ENCODE measurements around the gene SYNGR1.

The SYNGR1 gene

DNA sequence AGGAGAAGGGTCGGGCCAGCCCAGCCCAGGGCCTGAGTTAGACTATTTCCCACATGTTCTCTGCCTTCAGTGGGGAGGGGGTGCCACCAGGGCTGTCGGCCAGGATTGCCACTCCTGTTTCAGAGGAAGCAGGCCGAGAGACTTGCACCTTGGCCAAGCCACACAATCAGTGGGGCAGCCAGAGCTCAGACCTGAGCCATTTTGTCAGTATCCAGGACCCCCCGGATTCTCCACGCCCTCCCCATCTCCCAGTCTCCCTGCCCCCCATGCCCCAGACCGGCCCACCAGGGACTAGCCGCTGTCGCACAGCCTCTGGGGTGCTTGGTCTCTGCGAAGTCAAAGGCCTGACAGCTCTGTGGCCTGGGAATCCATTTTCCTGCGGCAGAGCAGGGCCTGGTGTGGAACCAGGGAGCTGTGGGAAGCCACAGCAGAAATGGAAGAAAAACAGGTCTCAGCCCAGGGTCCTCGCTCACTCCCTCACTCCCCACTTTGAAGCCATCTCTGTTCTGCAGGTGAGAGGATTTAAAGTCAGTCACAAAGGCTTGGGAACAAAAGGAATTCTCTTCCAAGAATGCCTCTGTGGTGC is 81.5 kb downstream of the SYNGR1 start:
- Histone ChIP-seq H2AFZ (ENCODE audit: low read depth, low read length) (no peak overlapping the region), H3K4me3 (ENCODE audit: low read length) (no peak overlapping the region), H3K36me3 (ENCODE audit: insufficient read depth, low read length) (peaks cover 55% of the 10 kb centered on the region), H3K9me3 (ENCODE audit: low read length) (no peaks in the 10 kb centered on the region), H3K27me3 (ENCODE audit: insufficient read depth, low read length) (no peaks in the 10 kb centered on the region), H3K4me1 (ENCODE audit: insufficient read depth, low read length) (no peaks in the 10 kb centered on the region)

DNA sequence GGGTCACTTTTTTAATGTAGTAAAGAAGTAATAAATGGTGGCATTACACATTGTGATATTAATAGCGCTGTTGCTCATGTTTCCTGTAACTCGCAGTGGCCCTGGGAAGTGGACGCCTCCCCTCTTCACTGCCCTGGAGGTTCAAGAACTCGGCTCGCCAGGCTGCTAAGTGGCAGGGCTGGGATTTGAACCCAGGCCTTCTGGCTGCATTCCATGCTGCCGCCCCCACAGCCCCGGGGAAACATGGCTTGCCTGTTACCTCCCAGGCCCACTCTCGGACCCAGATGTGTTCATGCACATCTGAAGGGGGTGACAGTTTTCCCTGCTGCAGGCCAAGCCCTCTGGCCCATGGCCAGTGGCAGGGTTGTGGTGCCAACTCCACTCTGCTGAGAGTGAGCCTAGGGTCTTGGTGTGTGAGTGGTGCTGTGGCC is 82.0 kb downstream of the SYNGR1 start:
- no peak overlapping the region for H3K4me3 ChIP-seq (ENCODE audit: low read length)
- H3K27me3 ChIP-seq (ENCODE audit: insufficient read depth, low read length): no peaks in the 10 kb centered on the region
- H2AFZ ChIP-seq (ENCODE audit: low read depth, low read length): no peak overlapping the region
- peaks cover 50% of the 10 kb centered on the region for H3K36me3 ChIP-seq (ENCODE audit: insufficient read depth, low read length)
- H3K9me3 ChIP-seq (ENCODE audit: low read length): no peaks in the 10 kb centered on the region
- no peaks in the 10 kb centered on the region for H3K4me1 ChIP-seq (ENCODE audit: insufficient read depth, low read length)

DNA sequence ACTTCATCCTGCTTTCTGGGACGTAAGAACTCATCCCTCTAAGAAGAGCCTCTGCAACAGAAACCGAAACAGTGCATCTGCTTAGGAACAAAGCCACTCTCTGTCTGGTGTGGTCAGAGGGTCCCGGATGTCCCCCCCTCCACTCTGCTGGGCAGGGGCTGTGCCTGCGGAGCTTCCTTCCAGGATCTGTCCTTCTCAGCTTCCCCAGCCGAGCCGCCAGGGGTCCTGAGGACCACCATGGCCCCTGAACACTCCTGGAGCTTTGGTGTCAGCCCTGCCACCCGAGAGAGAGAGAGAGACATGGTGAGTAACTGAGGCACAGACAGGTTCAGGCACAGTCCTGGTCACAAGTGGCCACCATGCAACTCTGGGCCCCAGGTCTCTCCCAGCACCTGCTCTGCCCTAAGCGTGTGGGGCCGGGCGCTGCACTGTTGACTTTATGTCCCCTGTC is 82.6 kb downstream of the SYNGR1 start:
- Histone ChIP-seq H3K4me1 (ENCODE audit: insufficient read depth, low read length) (peaks cover 1% of the 10 kb centered on the region), H3K9me3 (ENCODE audit: low read length) (no peaks in the 10 kb centered on the region), H3K27me3 (ENCODE audit: insufficient read depth, low read length) (no peaks in the 10 kb centered on the region), H2AFZ (ENCODE audit: low read depth, low read length) (no peak overlapping the region), H3K36me3 (ENCODE audit: insufficient read depth, low read length) (peaks cover 45% of the 10 kb centered on the region), H3K4me3 (ENCODE audit: low read length) (no peak overlapping the region)

DNA sequence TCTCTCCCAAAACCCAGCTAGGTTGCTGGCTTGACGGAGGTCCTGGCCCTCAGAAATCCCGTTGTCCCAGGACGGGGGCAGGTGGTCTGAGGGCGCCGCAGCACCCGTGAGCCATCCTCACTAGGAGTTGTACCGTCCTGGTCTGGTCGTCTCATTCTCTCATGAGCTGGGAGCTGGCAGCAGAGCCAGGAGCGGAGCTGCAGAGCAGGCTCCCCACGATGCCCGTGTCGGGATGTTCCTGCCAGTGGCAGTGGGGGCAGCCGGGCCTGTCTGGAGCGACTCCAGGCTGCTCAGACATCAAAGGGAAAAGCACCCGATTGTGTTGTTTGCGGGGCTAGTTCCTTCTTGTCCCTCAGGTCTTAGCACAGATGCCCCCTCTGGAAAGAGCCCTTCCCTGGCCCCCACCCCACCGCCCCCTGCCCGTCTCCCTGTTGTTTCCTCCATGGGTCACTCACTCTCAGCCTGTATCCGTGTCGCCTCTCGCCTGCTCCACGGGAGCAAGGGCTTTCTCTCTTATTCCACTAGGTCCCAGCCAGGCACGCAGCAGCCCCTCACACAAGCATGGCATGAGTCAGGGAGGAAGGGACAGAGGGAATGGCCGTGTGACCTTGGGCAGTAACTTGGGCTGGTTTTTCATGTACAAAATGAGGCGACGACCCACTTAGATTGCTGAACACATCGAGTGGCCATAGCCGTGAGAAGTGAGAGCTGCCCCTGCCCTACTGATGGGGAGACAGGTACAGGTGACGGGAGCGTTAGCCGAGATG is 83.9 kb downstream of the SYNGR1 start:
- peaks cover 36% of the 10 kb centered on the region for H3K36me3 ChIP-seq (ENCODE audit: insufficient read depth, low read length)
- peaks cover 4% of the 10 kb centered on the region for H3K4me1 ChIP-seq (ENCODE audit: insufficient read depth, low read length)
- H2AFZ ChIP-seq (ENCODE audit: low read depth, low read length): no peak overlapping the region
- H3K9me3 ChIP-seq (ENCODE audit: low read length): no peaks in the 10 kb centered on the region
- H3K27me3 ChIP-seq (ENCODE audit: insufficient read depth, low read length): no peaks in the 10 kb centered on the region
- no peak overlapping the region for H3K4me3 ChIP-seq (ENCODE audit: low read length)

DNA sequence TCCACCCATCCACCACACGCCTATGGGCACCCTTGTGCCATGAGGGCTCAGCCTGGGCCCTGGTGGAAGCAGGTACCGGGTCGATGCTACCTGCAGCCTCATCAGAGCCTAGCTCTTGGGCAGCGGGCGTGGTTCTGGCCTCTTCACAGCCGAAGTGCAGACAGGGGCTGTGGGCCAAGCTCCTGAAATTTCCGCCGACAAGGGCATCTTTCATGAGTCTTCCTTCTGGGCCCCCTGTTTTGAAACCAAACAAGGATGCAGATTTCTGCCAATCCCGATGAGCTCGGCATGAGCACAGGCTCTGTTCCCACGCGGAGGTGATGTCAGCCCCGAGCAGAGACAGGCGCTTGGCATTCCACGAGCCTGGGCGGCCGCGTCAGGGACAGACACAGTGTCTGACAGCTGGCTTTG is 84.5 kb downstream of the SYNGR1 start:
- H3K4me1 ChIP-seq (ENCODE audit: insufficient read depth, low read length): peaks cover 4% of the 10 kb centered on the region
- H3K4me3 ChIP-seq (ENCODE audit: low read length): no peak overlapping the region
- no peaks in the 10 kb centered on the region for H3K9me3 ChIP-seq (ENCODE audit: low read length)
- no peaks in the 10 kb centered on the region for H3K27me3 ChIP-seq (ENCODE audit: insufficient read depth, low read length)
- peaks cover 32% of the 10 kb centered on the region for H3K36me3 ChIP-seq (ENCODE audit: insufficient read depth, low read length)
- H2AFZ ChIP-seq (ENCODE audit: low read depth, low read length): no peak overlapping the region

DNA sequence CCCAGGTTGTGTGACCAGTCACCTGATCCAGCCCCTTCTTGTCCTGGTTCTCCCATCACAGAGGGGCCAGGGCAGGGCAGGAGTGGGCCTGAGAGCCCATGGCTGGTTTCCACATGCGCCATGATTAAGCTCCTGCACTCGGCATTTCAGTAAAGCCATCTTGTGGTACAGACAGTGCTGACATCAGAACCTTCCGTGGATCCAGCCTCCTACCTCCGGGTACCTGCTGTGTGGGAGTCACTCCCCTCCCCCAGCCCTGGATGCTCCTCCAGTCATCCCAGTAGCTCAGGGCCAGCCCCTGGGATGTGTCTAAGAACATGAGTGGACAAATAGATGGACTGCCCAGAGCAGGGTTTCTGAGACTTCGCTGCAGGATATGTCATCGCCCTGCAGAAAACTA is 84.9 kb downstream of the SYNGR1 start:
- peaks cover 4% of the 10 kb centered on the region for H3K4me1 ChIP-seq (ENCODE audit: insufficient read depth, low read length)
- no peaks in the 10 kb centered on the region for H3K27me3 ChIP-seq (ENCODE audit: insufficient read depth, low read length)
- no peak overlapping the region for H3K4me3 ChIP-seq (ENCODE audit: low read length)
- H3K9me3 ChIP-seq (ENCODE audit: low read length): no peaks in the 10 kb centered on the region
- peaks cover 30% of the 10 kb centered on the region for H3K36me3 ChIP-seq (ENCODE audit: insufficient read depth, low read length)
- H2AFZ ChIP-seq (ENCODE audit: low read depth, low read length): no peak overlapping the region
